Keratinocyte (primary cell): Measurements from ENCODE around the gene BIK. TPM values are rescaled to one million over a fixed set of nuclear protein-coding genes. Genes with fewer than 3 reads are reported as not detected.
A peak's percentile ranks its signal among the peaks of the same experiment; 100 is the strongest.

Experiments
- DNase-seq: peaks from one replicate; pipeline ENCODE4 v3.0.0-alpha.2; 2011; ENCODE audit warnings: low read depth, missing footprints, low spot score
- FAIRE-seq: peaks from 2 replicates; lab custom pipeline; 2011; peaks lifted over from hg19 to GRCh38; lab: Jason Lieb, UNC
- H2AFZ ChIP-seq: 2 replicates; pipeline ENCODE4 v1.6.0; 2012; ENCODE audit warnings: low read length, control low read depth, inconsistent platforms; ENCODE audit not compliant: control insufficient read depth
- H3K27ac ChIP-seq: 2 replicates; pipeline ENCODE4 v1.5.1; 2011; ENCODE audit warnings: low read length; ENCODE audit not compliant: control insufficient read depth, insufficient read depth
- H3K27me3 ChIP-seq: 3 replicates; pipeline ENCODE4 v1.6.0; 2011; ENCODE audit warnings: low read length; ENCODE audit not compliant: control insufficient read depth, insufficient read depth; ENCODE audit errors: extremely low read depth
- H3K36me3 ChIP-seq, 2 experiments: 2 replicates in 1 of 2; 3 replicates in 1 of 2; pipeline ENCODE4 v1.5.1; 2011; ENCODE audit warnings: low read length in 2 of 2, mild to moderate bottlenecking in 1 of 2; ENCODE audit not compliant: control insufficient read depth in 2 of 2, insufficient read depth in 2 of 2; ENCODE audit errors: extremely low read depth in 1 of 2
- H3K4me1 ChIP-seq: 3 replicates; pipeline ENCODE4 v1.5.1; 2011; ENCODE audit warnings: low read length; ENCODE audit not compliant: control insufficient read depth, insufficient read depth; ENCODE audit errors: extremely low read depth
- H3K4me2 ChIP-seq: 3 replicates; pipeline ENCODE4 v1.6.0; 2011; ENCODE audit warnings: low read depth, low read length; ENCODE audit not compliant: control insufficient read depth, insufficient read depth; ENCODE audit errors: extremely low read depth
- H3K4me3 ChIP-seq, 3 experiments: fragments of 200-600 bp in 1 of 3; sonication (generic) in 1 of 3; 2 replicates in 2 of 3; 3 replicates in 1 of 3; pipeline ENCODE4 v1.5.1; 2011 to 2016; ENCODE audit warnings: low read length in 3 of 3, mild to moderate bottlenecking in 3 of 3, control low read depth in 2 of 3, inconsistent platforms in 1 of 3, low read depth in 1 of 3, mixed read lengths in 1 of 3, mixed run types in 1 of 3, moderate library complexity in 1 of 3; ENCODE audit not compliant: control insufficient read depth in 2 of 3, insufficient read depth in 2 of 3; ENCODE audit errors: extremely low read depth in 1 of 3
- H3K79me2 ChIP-seq: 2 replicates; pipeline ENCODE4 v1.6.0; 2012; ENCODE audit warnings: low read length; ENCODE audit not compliant: control insufficient read depth, insufficient read depth
- H3K9ac ChIP-seq: 3 replicates; pipeline ENCODE4 v1.6.0; 2011; ENCODE audit warnings: low read length; ENCODE audit not compliant: control insufficient read depth, insufficient read depth; ENCODE audit errors: extremely low read depth
- H3K9me1 ChIP-seq: 3 replicates; pipeline ENCODE4 v1.6.0; 2011; ENCODE audit warnings: low read length; ENCODE audit not compliant: control insufficient read depth, insufficient read depth; ENCODE audit errors: extremely low read depth
- H3K9me3 ChIP-seq: 2 replicates; pipeline ENCODE4 v1.5.1; 2012; ENCODE audit warnings: low read depth, low read length; ENCODE audit not compliant: control insufficient read depth
- H4K20me1 ChIP-seq: 3 replicates; pipeline ENCODE4 v1.6.0; 2011; ENCODE audit warnings: low read length; ENCODE audit not compliant: control insufficient read depth, insufficient read depth; ENCODE audit errors: extremely low read depth
- CTCF ChIP-seq, 3 experiments: IDR thresholded peaks in 1 of 3; conservative IDR thresholded peaks in 1 of 3; optimal IDR thresholded peaks in 1 of 3; 2 replicates in 2 of 3; 3 replicates in 1 of 3; pipeline versions ENCODE3 to v1.5.1; 2011; ENCODE audit warnings: low read length in 3 of 3, mild to moderate bottlenecking in 3 of 3, moderate library complexity in 2 of 3, control low read depth in 1 of 3, inconsistent platforms in 1 of 3; ENCODE audit not compliant: insufficient read depth in 2 of 3; ENCODE audit errors: extremely low read depth in 1 of 3
- EZH2 ChIP-seq: IDR thresholded peaks from one replicate; pipeline ENCODE4 v1.6.1; 2012; ENCODE audit warnings: inconsistent platforms, mild to moderate bottlenecking, low read length, moderate library complexity
- dilution Hi-C: fragments of 300-500 bp; cut with MboI; formaldehyde crosslinking; loops from one replicate; pipeline ENCODE4 v1.7.0; 2020; ENCODE audit warnings: low sequenced_read_pairs; ENCODE audit not compliant: extremely low pct_ligation_motif_present
- polyA plus RNA-seq, 5 experiments: library from polyadenylated mRNA; depleted of rRNA in 3 of 5; stranded (reverse) in 3 of 5; stranded (forward) in 1 of 5; unstranded in 1 of 5; fragments of >200 nt; gene quantifications; 1 replicate in 1 of 5; 2 replicates in 3 of 5; 3 replicates in 1 of 5; pipeline versions ENCODE4 v1.2.1 to v1.2.3, GENCODE V29; 2011 to 2012; ENCODE audit warnings: missing spikeins in 2 of 5, low read depth in 1 of 5, low replicate concordance in 1 of 5

BIK gene
- polyA plus RNA-seq, 1 donor (not counting 4 experiments of a cell fraction or from before 2014, with no cell fraction given), result 4.4 TPM

GRCh38 chr22:43080616-43081015 lies 29.9 kb upstream of the BIK start:
- FAIRE-seq (peak; percentile 73), DNase-seq (no peak)
- Histone ChIP-seq H3K4me3 (no peak overlapping the region), H3K27me3 (no peaks in the 10 kb centered on the region), H3K4me1 (peaks cover 10% of the 10 kb centered on the region), H3K9ac (no peak overlapping the region), H3K9me1 (no peaks in the 10 kb centered on the region), H2AFZ (no peak overlapping the region), H3K4me2 (peak overlapping the region; percentile 11), H3K9me3 (no peaks in the 10 kb centered on the region), H3K36me3 (no peaks in the 10 kb centered on the region), H3K27ac (no peak overlapping the region), H4K20me1 (no peaks in the 10 kb centered on the region), H3K79me2 (no peaks in the 10 kb centered on the region)
- TF ChIP-seq EZH2 (no peak), CTCF (optimal IDR thresholded peaks at IDR 0.05 in 1 of 3, IDR thresholded peaks at IDR 0.05 in 1 of 3, conservative IDR thresholded peaks at IDR 0.05 in 1 of 3; ENCODE audit: extremely low read depth in 1 of 3, insufficient read depth in 2 of 3, low read length in 3 of 3) (no peak)
- dilution Hi-C loops, result no loop called here

- Histone ChIP-seq H4K20me1 (no peaks in the 10 kb centered on the region), H3K4me2 (no peak overlapping the region), H3K27me3 (no peaks in the 10 kb centered on the region), H3K9me1 (no peaks in the 10 kb centered on the region), H3K9ac (no peak overlapping the region), H3K79me2 (no peaks in the 10 kb centered on the region), H3K9me3 (no peaks in the 10 kb centered on the region), H3K4me3 (no peak overlapping the region), H3K27ac (no peak overlapping the region), H3K36me3 (no peaks in the 10 kb centered on the region), H2AFZ (no peak overlapping the region), H3K4me1 (peaks cover 10% of the 10 kb centered on the region)
- no peak for DNase-seq
- FAIRE-seq, result no peak
- no peak for TF ChIP-seq CTCF (optimal IDR thresholded peaks at IDR 0.05 in 1 of 3, IDR thresholded peaks at IDR 0.05 in 1 of 3, conservative IDR thresholded peaks at IDR 0.05 in 1 of 3; ENCODE audit: extremely low read depth in 1 of 3, insufficient read depth in 2 of 3, low read length in 3 of 3)
- TF ChIP-seq EZH2, result no peak
- dilution Hi-C loops, result no loop called here
These were observed 28.6 kb upstream of the BIK start for GRCh38 chr22:43081968-43082367.
